Astrocyte of the cerebellum (primary cell): ENCODE measurements around the gene ANXA2R.
"Not testable (repeated sequence)": the region's sequence is repeated elsewhere in the genome, so short reads cannot be mapped to it uniquely, and the experiment has no call there.

Experiments
- DNase-seq: peaks from one replicate; pipeline ENCODE4 v3.0.0-alpha.2; 2011; ENCODE audit warnings: low read depth
- H3K4me3 ChIP-seq: 2 replicates; pipeline ENCODE4 v1.5.1; 2011; ENCODE audit warnings: mild to moderate bottlenecking, low read depth, low read length, moderate library complexity
- in situ Hi-C: cut with HindIII; loops from 2 replicates; pipeline ENCODE4 v1.10.0; 2017; ENCODE audit warnings: low sequenced_read_pairs
- TF ChIP-seq, protein P1 (sequence below): IDR thresholded peaks from 2 replicates; pipeline ENCODE4 v1.5.1; 2012; ENCODE audit warnings: low read length, low read depth, moderate library complexity, mild to moderate bottlenecking; ENCODE audit errors: missing control alignments

ANXA2R gene

GRCh38 chr5:43065387-43065947 is 25.3 kb upstream of the ANXA2R start:
- in situ Hi-C loops: no loop called here
- no peak for DNase-seq
- TF ChIP-seq, protein P1, sequence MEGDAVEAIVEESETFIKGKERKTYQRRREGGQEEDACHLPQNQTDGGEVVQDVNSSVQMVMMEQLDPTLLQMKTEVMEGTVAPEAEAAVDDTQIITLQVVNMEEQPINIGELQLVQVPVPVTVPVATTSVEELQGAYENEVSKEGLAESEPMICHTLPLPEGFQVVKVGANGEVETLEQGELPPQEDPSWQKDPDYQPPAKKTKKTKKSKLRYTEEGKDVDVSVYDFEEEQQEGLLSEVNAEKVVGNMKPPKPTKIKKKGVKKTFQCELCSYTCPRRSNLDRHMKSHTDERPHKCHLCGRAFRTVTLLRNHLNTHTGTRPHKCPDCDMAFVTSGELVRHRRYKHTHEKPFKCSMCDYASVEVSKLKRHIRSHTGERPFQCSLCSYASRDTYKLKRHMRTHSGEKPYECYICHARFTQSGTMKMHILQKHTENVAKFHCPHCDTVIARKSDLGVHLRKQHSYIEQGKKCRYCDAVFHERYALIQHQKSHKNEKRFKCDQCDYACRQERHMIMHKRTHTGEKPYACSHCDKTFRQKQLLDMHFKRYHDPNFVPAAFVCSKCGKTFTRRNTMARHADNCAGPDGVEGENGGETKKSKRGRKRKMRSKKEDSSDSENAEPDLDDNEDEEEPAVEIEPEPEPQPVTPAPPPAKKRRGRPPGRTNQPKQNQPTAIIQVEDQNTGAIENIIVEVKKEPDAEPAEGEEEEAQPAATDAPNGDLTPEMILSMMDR: no peak
- peak overlapping the region; percentile 89 for H3K4me3 ChIP-seq

GRCh38 chr5:43063721-43064171 is 23.6 kb upstream of the ANXA2R start:
- TF ChIP-seq, protein P1: no peak
- in situ Hi-C loops: no loop called here
- H3K4me3 ChIP-seq: no peak overlapping the region
- no peak for DNase-seq

DNA sequence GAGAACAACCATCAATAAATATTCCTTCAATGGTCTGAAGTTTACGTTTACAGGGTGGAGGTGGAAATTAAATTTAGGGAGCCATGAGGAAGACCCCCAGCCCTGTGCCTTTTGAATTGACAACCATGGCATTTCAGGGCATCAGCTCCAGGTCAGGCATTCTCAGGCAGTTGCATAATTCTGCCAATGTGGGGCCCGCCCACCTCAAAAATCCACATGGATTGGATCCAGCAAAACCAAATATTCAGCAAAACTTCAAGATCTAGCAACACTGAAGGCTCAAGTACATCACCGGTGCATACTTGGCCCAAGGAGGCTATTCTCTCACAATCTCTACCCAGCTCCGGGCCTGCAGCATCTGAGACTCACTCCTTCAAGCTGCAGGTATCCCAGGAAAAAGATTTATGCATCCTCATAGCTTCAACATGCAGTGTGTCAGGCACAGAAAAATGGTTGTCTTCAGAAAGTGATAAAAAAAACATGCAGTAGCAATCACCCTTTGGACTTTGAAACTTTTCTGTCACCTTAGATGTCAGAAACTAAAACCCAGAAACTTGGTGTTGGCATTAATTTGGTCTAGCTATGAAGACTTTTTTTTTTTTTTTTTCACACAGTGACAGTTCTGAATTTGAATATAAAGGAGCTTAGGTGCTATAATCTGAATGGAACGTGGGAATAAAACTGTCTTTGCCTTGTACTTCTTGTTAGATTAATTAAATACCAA is 21.4 kb upstream of the ANXA2R start:
- no peak for DNase-seq
- H3K4me3 ChIP-seq: no peak overlapping the region
- TF ChIP-seq, protein P1: no peak
- in situ Hi-C loops: no loop called here

DNA sequence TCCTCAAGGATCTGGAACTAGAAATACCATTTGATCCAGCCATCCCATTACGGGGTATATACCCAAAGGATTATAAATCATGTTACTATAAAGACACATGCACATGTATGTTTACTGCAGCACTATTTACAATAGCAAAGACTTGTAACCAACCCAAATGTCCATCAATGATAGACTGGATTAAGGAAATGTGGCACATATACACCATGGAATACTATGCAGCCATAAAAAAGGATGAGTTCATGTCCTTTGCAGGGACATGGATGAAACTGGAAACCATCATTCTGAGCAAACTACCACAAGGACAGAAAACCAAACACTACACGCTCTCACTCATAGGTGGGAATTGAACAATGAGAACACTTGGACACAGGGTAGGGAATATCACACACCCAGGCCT is 19.9 kb upstream of the ANXA2R start:
- in situ Hi-C loops: not testable (repeated sequence)

DNA sequence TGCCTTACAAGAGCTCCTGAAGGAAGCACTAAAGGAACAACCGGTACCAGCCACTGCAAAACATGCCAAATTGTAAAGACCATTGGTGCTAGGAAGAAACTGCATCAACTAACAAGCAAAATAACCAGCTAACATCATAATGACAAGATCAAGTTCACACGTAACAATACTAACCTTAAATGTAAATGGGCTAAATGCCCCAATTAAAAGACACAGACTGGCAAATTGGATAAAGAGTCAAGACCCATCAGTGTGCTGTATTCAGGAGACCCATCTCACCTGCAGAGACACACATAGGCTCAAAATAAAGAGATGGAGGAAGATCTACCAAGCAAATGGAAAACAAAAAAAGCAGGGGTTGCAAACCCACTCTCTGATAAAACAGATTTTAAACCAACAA is 15.0 kb upstream of the ANXA2R start:
- DNase-seq, H3K4me3 ChIP-seq, in situ Hi-C loops: not testable (repeated sequence)

More for the DNA sequence above, 19.9 kb upstream of the ANXA2R start:
- H3K4me3 ChIP-seq, DNase-seq: not testable (repeated sequence)

GRCh38 chr5:43051684-43052083 is 11.6 kb upstream of the ANXA2R start:
- in situ Hi-C loops: no loop called here
- DNase-seq: no peak
- H3K4me3 ChIP-seq: no peak overlapping the region
- TF ChIP-seq, protein P1: no peak

DNA sequence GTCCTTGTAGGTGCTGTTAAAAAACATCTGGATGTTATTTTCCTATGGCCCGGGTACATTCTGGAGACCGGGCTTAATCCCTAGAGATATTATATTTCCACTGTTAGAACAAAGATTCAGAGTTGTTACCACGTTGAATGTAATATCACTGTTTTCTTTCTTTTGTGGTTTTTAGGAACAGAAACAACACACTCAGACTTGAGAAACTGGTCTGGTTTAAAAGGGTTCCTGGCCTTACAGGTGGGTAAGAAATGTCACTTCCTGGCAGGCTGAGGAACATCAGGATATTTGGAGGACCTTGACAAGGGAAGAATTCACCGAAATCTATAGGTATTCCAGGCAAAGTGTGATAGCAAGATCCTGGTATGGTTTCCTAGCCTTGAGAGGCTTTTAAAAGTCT is 10.3 kb upstream of the ANXA2R start:
- DNase-seq: no peak
- TF ChIP-seq, protein P1: no peak
- in situ Hi-C loops: no loop called here
- H3K4me3 ChIP-seq: no peak overlapping the region
